Smooth muscle cell (in vitro differentiated cells): ENCODE data around the gene MVK. TPM values are rescaled to one million over a fixed set of nuclear protein-coding genes. Genes with fewer than 3 reads are reported as not detected.

Source experiments
- DNase-seq: peaks from one replicate; lab custom pipeline; 2025; ENCODE audit not compliant: unreplicated experiment; lab: John Stamatoyannopoulos, UW
- H2AFZ ChIP-seq: fragments of 200-600 bp; sonication (generic); 2 replicates; pipeline ENCODE4 v1.6.0; 2016; ENCODE audit warnings: antibody characterized with exemption, low read depth, mild to moderate bottlenecking
- H3F3A ChIP-seq: fragments of 200-600 bp; sonication (generic); 2 replicates; pipeline ENCODE4 v1.6.0; 2017; ENCODE audit warnings: antibody characterized with exemption, low read depth
- H3K27ac ChIP-seq: fragments of 200-600 bp; sonication (generic); 2 replicates; pipeline ENCODE4 v1.5.1; 2016; ENCODE audit warnings: low read depth, mild to moderate bottlenecking
- H3K27me3 ChIP-seq: fragments of 200-600 bp; sonication (generic); 2 replicates; pipeline ENCODE4 v1.6.1; 2016; ENCODE audit warnings: low read depth, mild to moderate bottlenecking
- H3K36me3 ChIP-seq: fragments of 200-600 bp; sonication (generic); 2 replicates; pipeline ENCODE4 v1.5.1; 2016; ENCODE audit warnings: low read depth
- H3K4me1 ChIP-seq: fragments of 200-600 bp; sonication (generic); 2 replicates; pipeline ENCODE4 v1.5.1; 2016; ENCODE audit warnings: low read depth
- H3K4me2 ChIP-seq: fragments of 200-600 bp; sonication (generic); 2 replicates; pipeline ENCODE4 v1.6.0; 2016; ENCODE audit warnings: mild to moderate bottlenecking
- H3K4me3 ChIP-seq: fragments of 200-600 bp; sonication (generic); 2 replicates; pipeline ENCODE4 v1.5.1; 2016; ENCODE audit warnings: mild to moderate bottlenecking
- H3K79me2 ChIP-seq: fragments of 200-600 bp; sonication (generic); 2 replicates; pipeline ENCODE4 v1.6.0; 2016; ENCODE audit warnings: low read depth, mild to moderate bottlenecking
- H3K9ac ChIP-seq: fragments of 200-600 bp; sonication (generic); 2 replicates; pipeline ENCODE4 v1.6.0; 2016; ENCODE audit warnings: low read depth
- H3K9me3 ChIP-seq: fragments of 200-600 bp; sonication (generic); replicated peaks from 2 replicates; pipeline ENCODE4 v1.5.1; 2016; ENCODE audit warnings: low read depth
- H4K20me1 ChIP-seq: fragments of 200-600 bp; sonication (generic); 2 replicates; pipeline ENCODE4 v1.6.0; 2016; ENCODE audit warnings: low read depth
- WGBS: methylation state at CpG from one replicate; pipeline ENCODE4 v1.1.7; 2016; ENCODE audit warnings: low lambda C conversion rate; 5-methylcytosine and 5-hydroxymethylcytosine counted together
- polyA plus RNA-seq: library from polyadenylated mRNA; unstranded; fragments of >200 nt; fragmentation: Nextera tagmentation; extraction: Ambion mirVana; gene quantifications from 2 replicates; pipeline ENCODE4 v1.2.1, GENCODE V29; 2016
- total RNA-seq: library from RNA; depleted of rRNA; stranded (reverse); fragments of >200 nt; gene quantifications from 2 replicates; pipeline ENCODE4 v1.2.3, GENCODE V29; 2014
- TF ChIP-seq, protein P1 (sequence below): fragments of 200-600 bp; sonication (generic); IDR thresholded peaks from 2 replicates; pipeline ENCODE4 v1.5.1; 2017; ENCODE audit warnings: borderline replicate concordance, mild to moderate bottlenecking, antibody characterized with exemption; ENCODE audit not compliant: insufficient read depth, poor library complexity, severe bottlenecking

MVK gene
- total and polyA plus RNA-seq, 2 experiments from 2014 or later, result 16.3 to 21.1 TPM

GRCh38 chr12:109532721-109533486 lies 40.7 kb upstream of the MVK start:
- DNase-seq, result no peak
- TF ChIP-seq, protein P1, sequence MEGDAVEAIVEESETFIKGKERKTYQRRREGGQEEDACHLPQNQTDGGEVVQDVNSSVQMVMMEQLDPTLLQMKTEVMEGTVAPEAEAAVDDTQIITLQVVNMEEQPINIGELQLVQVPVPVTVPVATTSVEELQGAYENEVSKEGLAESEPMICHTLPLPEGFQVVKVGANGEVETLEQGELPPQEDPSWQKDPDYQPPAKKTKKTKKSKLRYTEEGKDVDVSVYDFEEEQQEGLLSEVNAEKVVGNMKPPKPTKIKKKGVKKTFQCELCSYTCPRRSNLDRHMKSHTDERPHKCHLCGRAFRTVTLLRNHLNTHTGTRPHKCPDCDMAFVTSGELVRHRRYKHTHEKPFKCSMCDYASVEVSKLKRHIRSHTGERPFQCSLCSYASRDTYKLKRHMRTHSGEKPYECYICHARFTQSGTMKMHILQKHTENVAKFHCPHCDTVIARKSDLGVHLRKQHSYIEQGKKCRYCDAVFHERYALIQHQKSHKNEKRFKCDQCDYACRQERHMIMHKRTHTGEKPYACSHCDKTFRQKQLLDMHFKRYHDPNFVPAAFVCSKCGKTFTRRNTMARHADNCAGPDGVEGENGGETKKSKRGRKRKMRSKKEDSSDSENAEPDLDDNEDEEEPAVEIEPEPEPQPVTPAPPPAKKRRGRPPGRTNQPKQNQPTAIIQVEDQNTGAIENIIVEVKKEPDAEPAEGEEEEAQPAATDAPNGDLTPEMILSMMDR, result no peak
- Histone ChIP-seq H3K4me2 (no peak overlapping the region), H3K4me1 (peaks cover 17% of the 10 kb centered on the region), H3K9ac (no peak overlapping the region), H4K20me1 (no peaks in the 10 kb centered on the region), H3K79me2 (no peaks in the 10 kb centered on the region), H3K27ac (no peak overlapping the region), H3K9me3 (no peaks in the 10 kb centered on the region), H3K36me3 (no peaks in the 10 kb centered on the region), H3F3A (peaks cover 10% of the 10 kb centered on the region), H3K27me3 (no peaks in the 10 kb centered on the region), H2AFZ (no peak overlapping the region), H3K4me3 (no peak overlapping the region)
- WGBS, result 86% methylated on average over 24 of the region's 24 CpGs

GRCh38 chr12:109533487-109533740 lies 40.2 kb upstream of the MVK start:
- no peak for DNase-seq
- 90% methylated on average over 8 of the region's 8 CpGs for WGBS
- no peaks in the 10 kb centered on the region for H4K20me1 ChIP-seq

DNA sequence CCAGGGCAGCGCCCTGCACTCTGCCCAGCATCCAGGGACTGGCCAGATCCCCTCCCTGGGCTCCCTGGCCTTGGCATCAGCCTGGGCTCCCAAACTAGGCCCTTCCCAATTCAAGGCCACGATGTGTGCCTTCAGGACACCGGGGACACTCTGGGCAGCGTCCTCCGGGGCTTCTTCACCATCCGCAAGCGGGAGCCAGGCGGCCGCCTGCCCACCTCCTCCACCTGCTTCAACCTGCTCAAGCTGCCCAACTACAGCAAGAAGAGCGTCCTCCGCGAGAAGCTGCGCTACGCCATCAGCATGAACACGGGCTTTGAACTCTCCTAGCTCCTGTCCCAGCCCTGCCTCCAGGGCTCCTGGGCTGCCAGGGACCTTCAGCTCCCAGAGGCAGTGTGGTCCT lies 39.1 kb upstream of the MVK start:
- H3K79me2 ChIP-seq, result no peaks in the 10 kb centered on the region
- H3K4me2 ChIP-seq, result no peak overlapping the region
- no peaks in the 10 kb centered on the region for H4K20me1 ChIP-seq
- TF ChIP-seq, protein P1, result no peak
- peaks cover 16% of the 10 kb centered on the region for H3F3A ChIP-seq
- H3K9me3 ChIP-seq, result no peaks in the 10 kb centered on the region
- H2AFZ ChIP-seq, result no peak overlapping the region
- over 99% methylated on average over 15 of the region's 15 CpGs for WGBS
- peaks cover 18% of the 10 kb centered on the region for H3K4me1 ChIP-seq
- H3K9ac ChIP-seq, result no peak overlapping the region
- H3K27me3 ChIP-seq, result no peaks in the 10 kb centered on the region
- H3K4me3 ChIP-seq, result no peak overlapping the region
- H3K36me3 ChIP-seq, result no peaks in the 10 kb centered on the region
- no peak for DNase-seq
- H3K27ac ChIP-seq, result no peak overlapping the region

More at GRCh38 chr12:109533487-109533740, 40.2 kb upstream of the MVK start:
- Histone ChIP-seq H3K36me3 (no peaks in the 10 kb centered on the region), H3K79me2 (no peaks in the 10 kb centered on the region), H3F3A (peaks cover 10% of the 10 kb centered on the region), H2AFZ (no peak overlapping the region), H3K4me1 (peaks cover 19% of the 10 kb centered on the region), H3K9me3 (no peaks in the 10 kb centered on the region), H3K9ac (no peak overlapping the region), H3K27me3 (no peaks in the 10 kb centered on the region), H3K4me2 (no peak overlapping the region), H3K4me3 (no peak overlapping the region), H3K27ac (no peak overlapping the region)
- TF ChIP-seq, protein P1, result no peak
